ENCODE results near the gene ALAS2. TPM values are rescaled to one million over a fixed set of nuclear protein-coding genes. Genes with fewer than 3 reads are reported as not detected.

The ALAS2 gene
- total and polyA plus RNA-seq, 2 of the 8 experiments (the other 6 are each of a cell fraction or from before 2014, with no cell fraction given) = 0.27 to 0.32 TPM

DNA sequence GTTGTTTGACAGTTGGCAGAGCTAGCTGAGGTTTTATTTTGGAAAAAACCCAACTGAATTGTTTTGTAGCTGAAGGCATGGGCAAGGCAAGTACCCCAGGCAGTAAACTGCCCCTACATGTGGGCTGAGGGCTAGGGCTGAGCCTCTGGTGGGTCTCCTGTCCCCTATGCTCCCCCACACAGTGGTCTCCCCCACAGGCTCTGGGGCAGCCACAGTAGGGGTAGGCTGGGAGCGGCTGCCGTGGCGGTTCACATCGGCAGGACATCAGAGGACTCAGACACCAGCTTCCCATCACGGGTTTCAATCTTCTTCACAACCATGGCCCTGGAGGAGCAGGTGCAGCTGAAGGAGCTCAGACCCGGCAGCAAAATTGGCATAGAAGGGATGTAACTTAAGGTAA lies 10.7 kb upstream of the ALAS2 start:
- H4K8ac ChIP-seq (ENCODE audit: extremely low read depth, insufficient read depth, low read length) = no peak overlapping the region
- no peak overlapping the region for H4K5ac ChIP-seq (ENCODE audit: insufficient read length, low read depth, low read length)
- no peak overlapping the region for H2AK5ac ChIP-seq (ENCODE audit: low read depth, low read length)
- ChIA-PET CTCF (ENCODE audit: partially characterized antibody) (no interaction called here), POLR2A (ENCODE audit: partially characterized antibody) (no interaction called here)
- no peak overlapping the region for H3K18ac ChIP-seq (ENCODE audit: extremely low read depth, low read length)
- no peak overlapping the region for H2BK5ac ChIP-seq (ENCODE audit: low read depth, low read length)
- no peak overlapping the region for H3K27ac ChIP-seq (ENCODE audit: low read depth, low read length)
- H2AFZ ChIP-seq (ENCODE audit: low read length) = no peak overlapping the region
- no peak overlapping the region for H2BK12ac ChIP-seq (ENCODE audit: low read depth, low read length)
- H3K14ac ChIP-seq (ENCODE audit: insufficient read length) = no peak overlapping the region
- 100% methylated on average over 5 of the region's 6 CpGs; no CpG with 5 or more reads in 1 of the 2 experiments for WGBS, 2 experiments (ENCODE audit: extremely low coverage in 1 of 2, insufficient coverage in 1 of 2, insufficient read length in 1 of 2, insufficient replicate concordance in 2 of 2, low coverage in 1 of 2, low lambda C conversion rate in 2 of 2, missing lambda C conversion rate in 1 of 2)
- no peak overlapping the region for H3K23ac ChIP-seq (ENCODE audit: insufficient read length)
- no peak overlapping the region for H3K56ac ChIP-seq (replicated peaks; ENCODE audit: insufficient read length, low read depth, low read length)
- H3K27me3 ChIP-seq (replicated peaks in 1 of 4; ENCODE audit: control insufficient read depth in 3 of 4, extremely low read depth in 1 of 4, insufficient read depth in 3 of 4, low read length in 3 of 4) = no peaks in the 10 kb centered on the region
- H3K36me3 ChIP-seq (ENCODE audit: control insufficient read depth in 2 of 4, insufficient read depth in 4 of 4, low read length in 3 of 4) = no peaks in the 10 kb centered on the region
- H3K4me3 ChIP-seq (ENCODE audit: extremely low read depth in 1 of 4, insufficient read depth in 2 of 4, low read depth in 3 of 4, low read length in 4 of 4) = no peak overlapping the region
- DNase-seq (ENCODE audit: low read depth in 1 of 2, low spot score in 2 of 2) = no peak
- H2BK120ac ChIP-seq (replicated peaks; ENCODE audit: low read depth, low read length) = no peak overlapping the region
- TF ChIP-seq SP2 (IDR thresholded peaks at IDR 0.05; ENCODE audit: low read length) (no peak), POLR2AphosphoS5 (IDR thresholded peaks at IDR 0.05; ENCODE audit: low read depth, low read length) (no peak), RNF2 (IDR thresholded peaks at IDR 0.05; ENCODE audit: borderline replicate concordance, low read depth, low read length, missing control alignments, poor library complexity, severe bottlenecking) (no peak), FOSL1 (IDR thresholded peaks at IDR 0.05; ENCODE audit: insufficient read depth, low read depth, low read length) (no peak), SAP30 (IDR thresholded peaks at IDR 0.05; ENCODE audit: insufficient read depth, insufficient replicate concordance, low read length) (no peak), HDAC6 (IDR thresholded peaks at IDR 0.05; ENCODE audit: low read depth, low read length) (no peak), RXRA (IDR thresholded peaks at IDR 0.05; ENCODE audit: insufficient read depth, low read depth, low read length) (no peak), CBX8 (IDR thresholded peaks at IDR 0.05; ENCODE audit: borderline replicate concordance, low read depth, low read length) (no peak)
- H3K4me1 ChIP-seq (replicated peaks in 1 of 4; ENCODE audit: control insufficient read depth in 3 of 4, insufficient read depth in 4 of 4, low read length in 3 of 4) = no peaks in the 10 kb centered on the region
- H4K91ac ChIP-seq (replicated peaks; ENCODE audit: insufficient read length, low read length) = no peak overlapping the region
- H3K79me1 ChIP-seq (ENCODE audit: low read depth, low read length) = no peaks in the 10 kb centered on the region
- no peak overlapping the region for H3K4ac ChIP-seq (replicated peaks; ENCODE audit: insufficient read length, low read depth, low read length)
- no peak for FAIRE-seq
- H3K9me3 ChIP-seq (ENCODE audit: insufficient read depth in 2 of 2, low read depth in 1 of 2, low read length in 1 of 2) = peaks cover 0 to 4% of the 10 kb centered on the region in 2 experiments; a peak in 2 of 4 replicates
- H3K4me2 ChIP-seq (ENCODE audit: insufficient read depth in 1 of 2, low read depth in 2 of 2, low read length in 2 of 2) = no peak overlapping the region
- no peaks in the 10 kb centered on the region for H3K79me2 ChIP-seq (ENCODE audit: control insufficient read depth in 1 of 2, insufficient read depth in 2 of 2, low read length in 2 of 2)
- H4K20me1 ChIP-seq (replicated peaks in 1 of 2; ENCODE audit: control insufficient read depth in 1 of 2, insufficient read depth in 2 of 2, low read length in 2 of 2) = no peaks in the 10 kb centered on the region
- H2BK15ac ChIP-seq (ENCODE audit: low read length) = no peak overlapping the region
- H2BK20ac ChIP-seq (ENCODE audit: low read length) = no peak overlapping the region
- H3K9ac ChIP-seq (replicated peaks in 1 of 4; ENCODE audit: extremely low read depth in 1 of 4, low read depth in 3 of 4, low read length in 3 of 4) = no peak overlapping the region
- H3K23me2 ChIP-seq (ENCODE audit: low read depth, low read length) = no peaks in the 10 kb centered on the region
